Parathyroid adenoma (tissue), 2 donors: Measurements from ENCODE around the gene PLIN5.

Experiments used
- H2AFZ ChIP-seq: fragments of 300-600 bp; sonication (generic); one replicate; pipeline ENCODE4 v1.7.0; 2017; ENCODE audit warnings: antibody characterized with exemption, mild to moderate bottlenecking
- H3K27ac ChIP-seq: fragments of 300-600 bp; sonication (generic); one replicate; pipeline ENCODE4 v1.7.0; 2017
- H3K27me3 ChIP-seq: fragments of 300-600 bp; sonication (generic); one replicate; pipeline ENCODE4 v1.7.0; 2017; ENCODE audit warnings: low read length; ENCODE audit not compliant: control insufficient read depth, insufficient read depth
- H3K36me3 ChIP-seq: fragments of 300-600 bp; sonication (generic); one replicate; pipeline ENCODE4 v1.7.0; 2017; ENCODE audit warnings: low read length; ENCODE audit not compliant: control insufficient read depth, insufficient read depth
- H3K4me1 ChIP-seq: fragments of 300-600 bp; sonication (generic); one replicate; pipeline ENCODE4 v1.7.0; 2017; ENCODE audit warnings: control low read depth
- H3K4me2 ChIP-seq: fragments of 300-600 bp; sonication (generic); one replicate; pipeline ENCODE4 v1.7.0; 2017; ENCODE audit warnings: low read length
- H3K4me3 ChIP-seq: fragments of 300-600 bp; sonication (generic); one replicate; pipeline ENCODE4 v1.7.0; 2017; ENCODE audit warnings: low read depth, low read length
- H3K79me2 ChIP-seq: fragments of 300-600 bp; sonication (generic); one replicate; pipeline ENCODE4 v1.7.0; 2017; ENCODE audit warnings: control low read depth
- H3K9ac ChIP-seq: fragments of 300-600 bp; sonication (generic); one replicate; pipeline ENCODE4 v1.7.0; 2017; ENCODE audit warnings: mild to moderate bottlenecking
- H3K9me3 ChIP-seq: fragments of 300-600 bp; sonication (generic); one replicate; pipeline ENCODE4 v1.7.0; 2017; ENCODE audit warnings: low read length; ENCODE audit not compliant: control insufficient read depth
- TF ChIP-seq, protein P1 (sequence below): fragments of 300-600 bp; sonication (generic); IDR thresholded peaks from one replicate; pipeline ENCODE4 v1.7.0; 2017; ENCODE audit warnings: antibody characterized with exemption, mild to moderate bottlenecking
- donor health status: primary hyperparathyroidism.

PLIN5 gene

DNA sequence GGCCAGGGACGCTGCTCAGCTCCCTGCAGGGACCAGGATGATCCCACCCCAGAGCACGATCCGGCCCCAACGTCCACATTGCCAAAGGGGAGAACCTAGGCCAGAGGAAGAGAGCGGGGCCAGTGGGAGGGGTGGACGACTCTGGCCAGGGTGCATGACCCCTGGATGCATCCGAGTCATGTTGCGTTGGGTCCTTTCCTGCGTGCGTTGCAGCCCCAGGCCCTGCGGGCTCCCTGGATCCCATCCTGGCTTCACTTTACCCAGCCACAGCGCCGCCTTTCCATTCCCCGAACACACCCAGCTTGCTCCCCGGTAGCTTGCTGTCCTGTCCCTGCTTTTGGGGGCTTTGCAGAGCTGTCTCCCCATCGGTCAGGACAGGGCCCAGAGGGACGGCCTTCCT is 27.2 kb downstream of the PLIN5 start:
- no peak overlapping the region for H3K9ac ChIP-seq
- no peak overlapping the region for H3K27ac ChIP-seq
- no peaks in the 10 kb centered on the region for H3K36me3 ChIP-seq

GRCh38 chr19:4507150-4507452 is 27.9 kb downstream of the PLIN5 start:
- TF ChIP-seq, protein P1, sequence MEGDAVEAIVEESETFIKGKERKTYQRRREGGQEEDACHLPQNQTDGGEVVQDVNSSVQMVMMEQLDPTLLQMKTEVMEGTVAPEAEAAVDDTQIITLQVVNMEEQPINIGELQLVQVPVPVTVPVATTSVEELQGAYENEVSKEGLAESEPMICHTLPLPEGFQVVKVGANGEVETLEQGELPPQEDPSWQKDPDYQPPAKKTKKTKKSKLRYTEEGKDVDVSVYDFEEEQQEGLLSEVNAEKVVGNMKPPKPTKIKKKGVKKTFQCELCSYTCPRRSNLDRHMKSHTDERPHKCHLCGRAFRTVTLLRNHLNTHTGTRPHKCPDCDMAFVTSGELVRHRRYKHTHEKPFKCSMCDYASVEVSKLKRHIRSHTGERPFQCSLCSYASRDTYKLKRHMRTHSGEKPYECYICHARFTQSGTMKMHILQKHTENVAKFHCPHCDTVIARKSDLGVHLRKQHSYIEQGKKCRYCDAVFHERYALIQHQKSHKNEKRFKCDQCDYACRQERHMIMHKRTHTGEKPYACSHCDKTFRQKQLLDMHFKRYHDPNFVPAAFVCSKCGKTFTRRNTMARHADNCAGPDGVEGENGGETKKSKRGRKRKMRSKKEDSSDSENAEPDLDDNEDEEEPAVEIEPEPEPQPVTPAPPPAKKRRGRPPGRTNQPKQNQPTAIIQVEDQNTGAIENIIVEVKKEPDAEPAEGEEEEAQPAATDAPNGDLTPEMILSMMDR = no peak
- Histone ChIP-seq H3K4me1 (no peaks in the 10 kb centered on the region), H3K9ac (no peak overlapping the region), H3K9me3 (no peaks in the 10 kb centered on the region), H3K27me3 (no peaks in the 10 kb centered on the region), H2AFZ (no peak overlapping the region), H3K79me2 (no peaks in the 10 kb centered on the region), H3K27ac (no peak overlapping the region), H3K36me3 (no peaks in the 10 kb centered on the region), H3K4me3 (no peak overlapping the region), H3K4me2 (no peak overlapping the region)

More for the DNA sequence above, 27.2 kb downstream of the PLIN5 start:
- H3K27me3 ChIP-seq = no peaks in the 10 kb centered on the region
- TF ChIP-seq, protein P1 = no peak
- no peak overlapping the region for H3K4me2 ChIP-seq
- no peaks in the 10 kb centered on the region for H3K4me1 ChIP-seq
- H3K9me3 ChIP-seq = no peaks in the 10 kb centered on the region
- H3K79me2 ChIP-seq = no peaks in the 10 kb centered on the region
- no peak overlapping the region for H3K4me3 ChIP-seq
- no peak overlapping the region for H2AFZ ChIP-seq

GRCh38 chr19:4506449-4507149 is 28.4 kb downstream of the PLIN5 start:
- H3K4me2 ChIP-seq = no peak overlapping the region
- H3K27me3 ChIP-seq = no peaks in the 10 kb centered on the region
- H3K79me2 ChIP-seq = no peaks in the 10 kb centered on the region
- no peaks in the 10 kb centered on the region for H3K4me1 ChIP-seq
- TF ChIP-seq, protein P1 = no peak
- no peak overlapping the region for H3K27ac ChIP-seq
- H2AFZ ChIP-seq = no peak overlapping the region
- H3K9me3 ChIP-seq = no peaks in the 10 kb centered on the region
- H3K9ac ChIP-seq = no peak overlapping the region
- H3K36me3 ChIP-seq = no peaks in the 10 kb centered on the region
- no peak overlapping the region for H3K4me3 ChIP-seq

GRCh38 chr19:4505570-4506448 is 29.2 kb downstream of the PLIN5 start:
- Histone ChIP-seq H3K9ac (no peak overlapping the region), H3K36me3 (no peaks in the 10 kb centered on the region), H3K9me3 (no peaks in the 10 kb centered on the region), H3K27me3 (no peaks in the 10 kb centered on the region), H2AFZ (no peak overlapping the region), H3K79me2 (no peaks in the 10 kb centered on the region), H3K4me2 (no peak overlapping the region), H3K27ac (no peak overlapping the region), H3K4me1 (no peaks in the 10 kb centered on the region), H3K4me3 (no peak overlapping the region)
- TF ChIP-seq, protein P1 = no peak
